Prostate gland (tissue), 2 donors: ENCODE results near the gene CAPZB.
"Not testable (repeated sequence)": the region's sequence is repeated elsewhere in the genome, so short reads cannot be mapped to it uniquely, and the experiment has no call there.

Experiments used
- POLR2A ChIP-seq: fragments of 450-650 bp; IDR thresholded peaks from one replicate; pipeline ENCODE4 v1.6.1; 2016; ENCODE audit warnings: antibody characterized with exemption, mild to moderate bottlenecking
- POLR2AphosphoS5 ChIP-seq: sonication (generic); formaldehyde crosslinking; IDR thresholded peaks from one replicate; pipeline ENCODE4 v1.6.1; 2017; ENCODE audit warnings: antibody characterized with exemption
- TF ChIP-seq, protein P1 (sequence below), 4 experiments: fragments of 200-600 bp in 2 of 4; fragments of 450-650 bp in 2 of 4; sonication (generic) in 2 of 4; IDR thresholded peaks; 1 replicate in 3 of 4; 2 replicates in 1 of 4; pipeline ENCODE4 v1.5.1; 2016 to 2019; ENCODE audit warnings: antibody characterized with exemption in 4 of 4, mild to moderate bottlenecking in 2 of 4, moderate library complexity in 2 of 4

DNA sequence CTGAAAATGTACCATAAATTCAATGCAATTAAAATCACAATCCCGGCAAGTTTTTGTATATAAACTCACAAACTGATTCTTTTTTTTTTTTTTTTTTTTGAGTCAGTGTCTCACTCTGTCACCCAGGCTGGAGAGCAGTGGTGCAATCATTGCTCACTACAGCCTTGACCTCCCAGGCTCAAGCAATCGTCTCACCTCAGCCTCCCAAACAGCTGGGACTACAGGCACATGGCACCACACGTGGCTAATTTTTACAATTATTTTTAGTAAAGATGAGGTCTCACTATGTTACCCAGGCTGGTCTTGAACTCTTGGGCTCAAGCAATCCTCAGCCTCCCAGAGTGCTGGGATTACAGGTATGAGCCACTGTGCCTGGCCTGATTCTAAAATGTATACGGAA, 12.1 kb upstream of the CAPZB start:
- not testable (repeated sequence) for TF ChIP-seq POLR2A, POLR2AphosphoS5
- TF ChIP-seq, protein P1, sequence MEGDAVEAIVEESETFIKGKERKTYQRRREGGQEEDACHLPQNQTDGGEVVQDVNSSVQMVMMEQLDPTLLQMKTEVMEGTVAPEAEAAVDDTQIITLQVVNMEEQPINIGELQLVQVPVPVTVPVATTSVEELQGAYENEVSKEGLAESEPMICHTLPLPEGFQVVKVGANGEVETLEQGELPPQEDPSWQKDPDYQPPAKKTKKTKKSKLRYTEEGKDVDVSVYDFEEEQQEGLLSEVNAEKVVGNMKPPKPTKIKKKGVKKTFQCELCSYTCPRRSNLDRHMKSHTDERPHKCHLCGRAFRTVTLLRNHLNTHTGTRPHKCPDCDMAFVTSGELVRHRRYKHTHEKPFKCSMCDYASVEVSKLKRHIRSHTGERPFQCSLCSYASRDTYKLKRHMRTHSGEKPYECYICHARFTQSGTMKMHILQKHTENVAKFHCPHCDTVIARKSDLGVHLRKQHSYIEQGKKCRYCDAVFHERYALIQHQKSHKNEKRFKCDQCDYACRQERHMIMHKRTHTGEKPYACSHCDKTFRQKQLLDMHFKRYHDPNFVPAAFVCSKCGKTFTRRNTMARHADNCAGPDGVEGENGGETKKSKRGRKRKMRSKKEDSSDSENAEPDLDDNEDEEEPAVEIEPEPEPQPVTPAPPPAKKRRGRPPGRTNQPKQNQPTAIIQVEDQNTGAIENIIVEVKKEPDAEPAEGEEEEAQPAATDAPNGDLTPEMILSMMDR (IDR thresholded peaks at IDR 0.05) = not testable (repeated sequence)
